Caco-2 (cell line): ENCODE results near the gene RTCA. TPM values are rescaled to one million over a fixed set of nuclear protein-coding genes. Genes with fewer than 3 reads are reported as not detected.
"Not testable (repeated sequence)": the region's sequence is repeated elsewhere in the genome, so short reads cannot be mapped to it uniquely, and the experiment has no call there.

Experiments used
- BruUV-seq: library from RNA; stranded (reverse); fragments of 400-500 nt; replicated peaks from 2 replicates; lab custom pipeline; 2021; lab: Mats Ljungman, UMichigan
- CTCF ChIA-PET: fragments of 300-600 bp; sonication (Branson Sonifier 250); formaldehyde crosslinking; loops from one replicate; lab custom pipeline; 2022; ENCODE audit warnings: antibody characterized with exemption; lab: Charles Lee
- POLR2A ChIA-PET: fragments of 300-600 bp; sonication (Branson Sonifier 250); formaldehyde crosslinking; loops from one replicate; lab custom pipeline; 2022; ENCODE audit warnings: antibody characterized with exemption; lab: Charles Lee
- DNase-seq, 2 experiments: peaks; one replicate each; pipeline versions ENCODE4 v3.0.0 to v3.0.0-alpha.2; 2020 to 2022
- H3K27me3 ChIP-seq: replicated peaks from 2 replicates; pipeline ENCODE4 v1.6.0; 2011; ENCODE audit warnings: low read length; ENCODE audit not compliant: control insufficient read depth, insufficient read depth
- H3K36me3 ChIP-seq: 2 replicates; pipeline ENCODE4 v1.5.1; 2011; ENCODE audit warnings: low read length; ENCODE audit not compliant: control insufficient read depth, insufficient read depth
- H3K4me1 ChIP-seq: fragments of 250-450 bp; sonication (Bioruptor Pico); 2 replicates; pipeline ENCODE4 v1.5.1; 2020; ENCODE audit warnings: mild to moderate bottlenecking
- H3K4me3 ChIP-seq: 2 replicates; pipeline ENCODE4 v1.5.1; 2011; ENCODE audit warnings: low read depth, mild to moderate bottlenecking, control low read depth, low read length
- H3K9me3 ChIP-seq: fragments of 250-450 bp; sonication (Bioruptor Pico); 2 replicates; pipeline ENCODE4 v1.5.1; 2020; ENCODE audit warnings: mild to moderate bottlenecking, moderate library complexity
- H3K27ac Mint-ChIP-seq: one replicate; pipeline ENCODE4 v1.8.0; 2022; ENCODE audit warnings: mixed read lengths; ENCODE audit not compliant: unreplicated experiment
- H3K27me3 Mint-ChIP-seq: one replicate; pipeline ENCODE4 v1.8.0; 2022; ENCODE audit warnings: mixed read lengths; ENCODE audit not compliant: insufficient read depth, unreplicated experiment
- H3K36me3 Mint-ChIP-seq: one replicate; pipeline ENCODE4 v1.8.0; 2022; ENCODE audit warnings: mild to moderate bottlenecking, mixed read lengths; ENCODE audit not compliant: insufficient read depth, unreplicated experiment
- H3K4me1 Mint-ChIP-seq: one replicate; pipeline ENCODE4 v1.8.0; 2022; ENCODE audit warnings: low read depth, mixed read lengths; ENCODE audit not compliant: unreplicated experiment
- H3K4me3 Mint-ChIP-seq: one replicate; pipeline ENCODE4 v1.8.0; 2022; ENCODE audit warnings: mild to moderate bottlenecking, moderate library complexity, mixed read lengths; ENCODE audit not compliant: unreplicated experiment
- H3K9me3 Mint-ChIP-seq: one replicate; pipeline ENCODE4 v1.8.0; 2022; ENCODE audit warnings: mixed read lengths; ENCODE audit not compliant: unreplicated experiment
- intact Hi-C: fragments of 100-400 bp; cut with micrococcal nuclease; formaldehyde crosslinking; loops from one replicate; pipeline ENCODE4 v1.10.0; 2022; ENCODE audit not compliant: unreplicated experiment
- total RNA-seq: library from RNA; stranded (reverse); gene quantifications from 2 replicates; pipeline ENCODE4 v1.2.3, GENCODE V29; 2022
- TF ChIP-seq, protein P1 (sequence below), 2 experiments: fragments of 200-600 bp in 1 of 2; IDR thresholded peaks; 1 replicate in 1 of 2; 2 replicates in 1 of 2; pipeline versions ENCODE4 v1.5.1 to v1.8.0; 2011 to 2022; ENCODE audit warnings: antibody characterized with exemption in 1 of 2, control low read depth in 1 of 2, inconsistent platforms in 1 of 2, low read depth in 1 of 2, low read length in 1 of 2, mild to moderate bottlenecking in 1 of 2, moderate library complexity in 1 of 2; ENCODE audit not compliant: insufficient read depth in 1 of 2, severe bottlenecking in 1 of 2, unreplicated experiment in 1 of 2

The RTCA gene
- total RNA-seq, 1 experiment from 2014 or later = 31.4 TPM

DNA sequence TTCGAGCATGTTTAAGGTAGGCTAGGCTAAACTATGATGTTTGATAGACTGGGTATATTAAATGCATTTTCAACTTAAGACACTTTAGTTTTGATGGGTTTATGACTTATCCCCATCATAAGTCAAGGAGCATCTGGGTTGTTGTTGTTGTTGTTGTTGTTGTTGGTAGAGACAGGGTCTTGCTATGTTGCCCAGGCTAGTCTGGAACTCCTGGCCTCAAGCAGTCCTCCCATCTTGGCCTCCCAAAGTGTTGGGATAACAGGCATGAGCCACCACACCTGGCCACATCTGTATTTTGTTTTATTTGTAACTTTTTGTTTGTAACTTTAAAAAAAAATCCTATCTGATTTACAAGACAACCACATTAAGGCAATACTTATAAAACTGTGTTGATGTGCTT, 33.9 kb upstream of the RTCA start:
- BruUV-seq = no TSS peak
- no peak overlapping the region for H3K4me3 ChIP-seq
- intact Hi-C loops = no loop called here
- H3K4me1 Mint-ChIP-seq = no peaks in the 10 kb centered on the region
- H3K36me3 ChIP-seq = no peaks in the 10 kb centered on the region
- H3K9me3 Mint-ChIP-seq = no peaks in the 10 kb centered on the region
- POLR2A ChIA-PET = no interaction called here
- peaks cover 6% of the 10 kb centered on the region for H3K36me3 Mint-ChIP-seq
- TF ChIP-seq, protein P1, sequence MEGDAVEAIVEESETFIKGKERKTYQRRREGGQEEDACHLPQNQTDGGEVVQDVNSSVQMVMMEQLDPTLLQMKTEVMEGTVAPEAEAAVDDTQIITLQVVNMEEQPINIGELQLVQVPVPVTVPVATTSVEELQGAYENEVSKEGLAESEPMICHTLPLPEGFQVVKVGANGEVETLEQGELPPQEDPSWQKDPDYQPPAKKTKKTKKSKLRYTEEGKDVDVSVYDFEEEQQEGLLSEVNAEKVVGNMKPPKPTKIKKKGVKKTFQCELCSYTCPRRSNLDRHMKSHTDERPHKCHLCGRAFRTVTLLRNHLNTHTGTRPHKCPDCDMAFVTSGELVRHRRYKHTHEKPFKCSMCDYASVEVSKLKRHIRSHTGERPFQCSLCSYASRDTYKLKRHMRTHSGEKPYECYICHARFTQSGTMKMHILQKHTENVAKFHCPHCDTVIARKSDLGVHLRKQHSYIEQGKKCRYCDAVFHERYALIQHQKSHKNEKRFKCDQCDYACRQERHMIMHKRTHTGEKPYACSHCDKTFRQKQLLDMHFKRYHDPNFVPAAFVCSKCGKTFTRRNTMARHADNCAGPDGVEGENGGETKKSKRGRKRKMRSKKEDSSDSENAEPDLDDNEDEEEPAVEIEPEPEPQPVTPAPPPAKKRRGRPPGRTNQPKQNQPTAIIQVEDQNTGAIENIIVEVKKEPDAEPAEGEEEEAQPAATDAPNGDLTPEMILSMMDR (IDR thresholded peaks at IDR 0.05; ENCODE audit: insufficient read depth in 1 of 2, low read depth in 1 of 2, low read length in 1 of 2, severe bottlenecking in 1 of 2, unreplicated experiment in 1 of 2) = no peak
- H3K9me3 ChIP-seq = no peaks in the 10 kb centered on the region
- H3K27ac Mint-ChIP-seq = no peak overlapping the region
- H3K27me3 Mint-ChIP-seq = no peaks in the 10 kb centered on the region
- DNase-seq = no peak
- CTCF ChIA-PET = no interaction called here
- no peaks in the 10 kb centered on the region for H3K4me1 ChIP-seq
- H3K27me3 ChIP-seq = no peaks in the 10 kb centered on the region
- no peak overlapping the region for H3K4me3 Mint-ChIP-seq

DNA sequence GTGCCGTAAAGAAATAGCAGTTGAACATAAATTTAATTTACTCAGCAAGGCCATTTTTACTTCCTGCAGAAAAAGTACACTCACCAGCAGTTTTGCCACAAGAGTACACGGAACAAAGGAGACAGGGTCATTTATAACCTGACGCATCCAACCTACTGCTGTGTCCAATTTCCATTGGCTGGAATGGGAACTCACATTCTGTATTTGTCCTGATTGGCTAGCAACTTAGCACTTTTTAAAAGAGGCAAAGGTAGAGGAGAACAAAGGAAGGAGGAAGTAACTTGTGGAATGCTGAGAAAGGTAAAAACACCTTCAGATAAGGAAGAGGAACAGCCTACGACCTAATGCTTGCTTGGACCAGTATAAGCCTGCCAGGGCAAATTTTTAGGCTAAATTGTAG, 32.5 kb upstream of the RTCA start:
- H3K9me3 Mint-ChIP-seq, DNase-seq, CTCF ChIA-PET, intact Hi-C loops, H3K36me3 Mint-ChIP-seq, H3K4me1 Mint-ChIP-seq, H3K4me1 ChIP-seq, H3K4me3 ChIP-seq, POLR2A ChIA-PET, H3K36me3 ChIP-seq, H3K4me3 Mint-ChIP-seq, H3K27me3 ChIP-seq, H3K27me3 Mint-ChIP-seq, BruUV-seq, H3K9me3 ChIP-seq: not testable (repeated sequence)
- H3K27ac Mint-ChIP-seq = peak overlapping the region; percentile 65

DNA sequence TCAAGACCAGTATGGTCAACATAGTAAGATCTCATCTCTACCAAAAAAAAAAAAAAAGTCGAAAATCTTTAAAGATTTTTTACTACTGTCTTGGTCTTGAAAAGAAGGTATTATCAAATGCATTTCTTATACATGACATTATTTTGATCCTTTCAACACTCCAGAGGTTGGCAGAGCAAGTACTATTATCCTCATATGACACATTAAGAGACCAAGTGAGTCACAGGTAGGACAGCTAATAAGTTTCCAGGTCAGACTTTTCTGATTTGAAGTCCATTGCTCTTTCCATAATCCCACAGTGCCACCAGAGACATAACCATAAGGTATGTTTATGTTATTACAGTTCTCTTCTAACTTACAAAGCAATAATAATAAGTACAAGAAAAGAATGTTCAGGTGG, 31.6 kb upstream of the RTCA start:
- ChIA-PET CTCF (no interaction called here), POLR2A (no interaction called here)
- no TSS peak for BruUV-seq
- no peak for DNase-seq
- Mint-ChIP-seq H3K27ac (no peak overlapping the region), H3K9me3 (no peaks in the 10 kb centered on the region), H3K4me1 (no peaks in the 10 kb centered on the region), H3K4me3 (no peak overlapping the region), H3K36me3 (peaks cover 6% of the 10 kb centered on the region), H3K27me3 (no peaks in the 10 kb centered on the region)
- TF ChIP-seq, protein P1 (IDR thresholded peaks at IDR 0.05; ENCODE audit: insufficient read depth in 1 of 2, low read depth in 1 of 2, low read length in 1 of 2, severe bottlenecking in 1 of 2, unreplicated experiment in 1 of 2) = no peak
- intact Hi-C loops = no loop called here
- Histone ChIP-seq H3K36me3 (no peaks in the 10 kb centered on the region), H3K27me3 (no peaks in the 10 kb centered on the region), H3K9me3 (no peaks in the 10 kb centered on the region), H3K4me1 (no peaks in the 10 kb centered on the region), H3K4me3 (no peak overlapping the region)

DNA sequence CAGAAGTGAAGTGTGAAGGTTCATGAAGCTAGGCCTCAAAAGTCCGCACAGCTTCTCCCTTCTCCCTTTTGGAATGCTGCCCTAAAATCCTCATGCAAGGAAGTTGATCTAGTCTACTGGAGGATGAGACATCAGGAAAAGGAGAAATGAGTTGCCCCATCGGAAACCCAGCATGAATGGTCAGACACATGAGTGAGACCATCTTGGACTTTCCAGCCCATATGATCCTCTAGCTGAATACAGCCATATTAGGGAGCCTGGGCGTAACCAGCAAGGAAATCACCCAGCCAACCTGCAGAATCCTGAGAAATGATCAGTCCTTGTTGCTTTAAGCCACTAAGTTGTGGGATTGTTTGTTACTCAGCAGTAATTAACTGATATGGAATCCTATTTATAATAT, 28.9 kb upstream of the RTCA start:
- ChIA-PET POLR2A (no interaction called here), CTCF (no interaction called here)
- TF ChIP-seq, protein P1 (IDR thresholded peaks at IDR 0.05; ENCODE audit: insufficient read depth in 1 of 2, low read depth in 1 of 2, low read length in 1 of 2, severe bottlenecking in 1 of 2, unreplicated experiment in 1 of 2) = no peak
- no peaks in the 10 kb centered on the region for H3K36me3 ChIP-seq
- H3K4me1 Mint-ChIP-seq = no peaks in the 10 kb centered on the region
- H3K4me1 ChIP-seq = no peaks in the 10 kb centered on the region
- no peaks in the 10 kb centered on the region for H3K9me3 ChIP-seq
- H3K4me3 ChIP-seq = no peak overlapping the region
- H3K9me3 Mint-ChIP-seq = no peaks in the 10 kb centered on the region
- H3K27ac Mint-ChIP-seq = no peak overlapping the region
- no TSS peak for BruUV-seq
- intact Hi-C loops = no loop called here
- H3K36me3 Mint-ChIP-seq = peaks cover 10% of the 10 kb centered on the region
- no peaks in the 10 kb centered on the region for H3K27me3 ChIP-seq
- no peak overlapping the region for H3K4me3 Mint-ChIP-seq
- no peak for DNase-seq
- H3K27me3 Mint-ChIP-seq = no peaks in the 10 kb centered on the region
